HCT116 (cell line): ENCODE measurements around the gene KCNMB1. TPM values are rescaled to one million over a fixed set of nuclear protein-coding genes. Genes with fewer than 3 reads are reported as not detected.

ENCODE experiments used
- ATAC-seq: fragments of 200-7000 bp; cut with Tn5 transposase; 2 replicates; pipeline ENCODE4 v1.9.1; 2020; ENCODE audit warnings: mild to moderate bottlenecking, moderate library complexity
- BruUV-seq: library from RNA; stranded (reverse); fragments of 400-500 nt; replicated peaks from 2 replicates; lab custom pipeline; 2021; lab: Mats Ljungman, UMichigan
- CTCF ChIA-PET: fragments of 300-600 bp; sonication (Branson Sonifier 250); formaldehyde crosslinking; loops from one replicate; lab custom pipeline; 2021; ENCODE audit warnings: antibody characterized with exemption; lab: Charles Lee
- POLR2A ChIA-PET: fragments of 300-600, 350-600 bp; sonication (Branson Sonifier 250); formaldehyde crosslinking; loops from one replicate; lab custom pipeline; 2021; ENCODE audit warnings: antibody characterized with exemption; lab: Charles Lee
- RAD21 ChIA-PET, 2 experiments: fragments of 300-600 bp; sonication (Branson Sonifier 250); formaldehyde crosslinking; loops; one replicate each; lab custom pipeline; 2023; ENCODE audit warnings: low total read pairs in 2 of 2; ENCODE audit not compliant: uncharacterized antibody in 2 of 2, unreplicated experiment in 2 of 2, low non-redundant PET in 1 of 2; lab: Charles Lee
- DNase-seq: peaks from one replicate; pipeline ENCODE4 v3.0.0-alpha.2; 2010; ENCODE audit warnings: low read depth, low spot score
- H2AFZ ChIP-seq: fragments of 200-600 bp; shearing (Covaris generic), sonication (generic); 2 replicates; pipeline ENCODE4 v1.6.1; 2017; ENCODE audit warnings: low read depth, mixed run types, mixed read lengths, antibody characterized with exemption, low read length; ENCODE audit not compliant: poor library complexity, severe bottlenecking
- H3K27ac ChIP-seq: 2 replicates; pipeline ENCODE4 v1.5.1; 2012; ENCODE audit warnings: low read depth, low read length
- H3K27me3 ChIP-seq: fragments of 200-600 bp; sonication (generic); 2 replicates; pipeline ENCODE4 v1.6.1; 2016; ENCODE audit warnings: mixed run types, low read length, mixed read lengths; ENCODE audit not compliant: insufficient read depth
- H3K36me3 ChIP-seq, 2 experiments: fragments of 200-500 bp in 1 of 2; fragments of 200-600 bp in 1 of 2; sonication (Bioruptor generic) in 1 of 2; sonication (generic) in 1 of 2; 2 replicates each; pipeline versions ENCODE4 v1.5.1 to v1.6.1; 2014 to 2016; ENCODE audit warnings: low read length in 2 of 2, inconsistent platforms in 1 of 2, mixed read lengths in 1 of 2, mixed run types in 1 of 2; ENCODE audit not compliant: insufficient read depth in 2 of 2, control insufficient read depth in 1 of 2
- H3K4me1 ChIP-seq, 2 experiments: fragments of 200-600 bp in 1 of 2; sonication (generic) in 1 of 2; 2 replicates each; pipeline versions ENCODE4 v1.5.1 to v1.6.1; 2012 to 2017; ENCODE audit warnings: low read length in 2 of 2, inconsistent platforms in 1 of 2, mild to moderate bottlenecking in 1 of 2, mixed read lengths in 1 of 2, mixed run types in 1 of 2, moderate library complexity in 1 of 2; ENCODE audit not compliant: insufficient read depth in 2 of 2, control insufficient read depth in 1 of 2
- H3K4me2 ChIP-seq: fragments of 200-600 bp; sonication (generic); 2 replicates; pipeline ENCODE4 v1.6.1; 2017; ENCODE audit warnings: mixed run types, low read length, mixed read lengths
- H3K4me3 ChIP-seq, 2 experiments: fragments of 200-600 bp in 1 of 2; sonication (generic) in 1 of 2; replicated peaks in 1 of 2; 2 replicates each; pipeline ENCODE4 v1.5.1; 2011 to 2016; ENCODE audit warnings: low read length in 2 of 2, control low read depth in 1 of 2, low read depth in 1 of 2, mild to moderate bottlenecking in 1 of 2, mixed read lengths in 1 of 2, mixed run types in 1 of 2
- H3K79me2 ChIP-seq: fragments of 200-600 bp; sonication (generic); 2 replicates; pipeline ENCODE4 v1.6.1; 2017; ENCODE audit warnings: mild to moderate bottlenecking, mixed run types, low read length, moderate library complexity, mixed read lengths; ENCODE audit not compliant: insufficient read depth
- H3K9ac ChIP-seq: fragments of 200-600 bp; sonication (generic); 2 replicates; pipeline ENCODE4 v1.6.1; 2016; ENCODE audit warnings: low read length, mixed read lengths
- H3K9me2 ChIP-seq: fragments of 200-600 bp; sonication (generic), shearing (Covaris generic); 2 replicates; pipeline ENCODE4 v1.6.1; 2017; ENCODE audit warnings: mixed run types, mild to moderate bottlenecking, moderate library complexity; ENCODE audit not compliant: insufficient read depth
- H3K9me3 ChIP-seq, 2 experiments: fragments of 200-500 bp in 1 of 2; fragments of 200-600 bp in 1 of 2; sonication (Bioruptor generic) in 1 of 2; sonication (generic) in 1 of 2; 2 replicates each; pipeline ENCODE4 v1.6.1; 2014 to 2017; ENCODE audit warnings: low read length in 2 of 2, mixed read lengths in 2 of 2, inconsistent platforms in 1 of 2, low read depth in 1 of 2, mild to moderate bottlenecking in 1 of 2, mixed run types in 1 of 2, moderate library complexity in 1 of 2; ENCODE audit not compliant: control insufficient read depth in 1 of 2, insufficient read depth in 1 of 2
- H4K20me1 ChIP-seq: fragments of 200-600 bp; sonication (generic), shearing (Covaris generic); 2 replicates; pipeline ENCODE4 v1.6.1; 2017; ENCODE audit warnings: mixed run types, mild to moderate bottlenecking, moderate library complexity; ENCODE audit not compliant: insufficient read depth
- CBX3 ChIP-seq: IDR thresholded peaks from 2 replicates; pipeline ENCODE4 v1.6.1; 2012; ENCODE audit warnings: low read depth
- CEBPB ChIP-seq: IDR thresholded peaks from 2 replicates; pipeline ENCODE4 v1.6.1; 2012; ENCODE audit warnings: low read depth
- EZH2phosphoT487 ChIP-seq: fragments of 200-600 bp; IDR thresholded peaks from 2 replicates; pipeline ENCODE4 v1.6.1; 2018; ENCODE audit warnings: antibody characterized with exemption, borderline replicate concordance
- RAD21 ChIP-seq: IDR thresholded peaks from 2 replicates; pipeline ENCODE4 v1.6.1; 2012; ENCODE audit warnings: low read depth, mild to moderate bottlenecking
- TCF7L2 ChIP-seq: IDR thresholded peaks from 2 replicates; pipeline ENCODE4 v1.7.0; 2011; ENCODE audit warnings: borderline replicate concordance, inconsistent platforms; ENCODE audit not compliant: insufficient read depth, insufficient read length; ENCODE audit errors: extremely low read depth
- intact Hi-C: fragments of 100-400 bp; cut with micrococcal nuclease; formaldehyde crosslinking; loops from 2 replicates; pipeline ENCODE4 v1.10.0; 2022
- total RNA-seq: library from RNA; stranded (reverse); gene quantifications from one replicate; pipeline ENCODE4 v1.2.1, GENCODE V29; 2021; ENCODE audit not compliant: unreplicated experiment
- TF ChIP-seq, protein P1 (sequence below): IDR thresholded peaks from 2 replicates; pipeline ENCODE4 v1.6.1; 2012
- TF ChIP-seq, protein P2 (sequence below): IDR thresholded peaks from 2 replicates; pipeline ENCODE4 v1.6.1; 2012; ENCODE audit warnings: low read depth

The KCNMB1 gene
- total RNA-seq, 1 experiment from 2014 or later: not detected

DNA sequence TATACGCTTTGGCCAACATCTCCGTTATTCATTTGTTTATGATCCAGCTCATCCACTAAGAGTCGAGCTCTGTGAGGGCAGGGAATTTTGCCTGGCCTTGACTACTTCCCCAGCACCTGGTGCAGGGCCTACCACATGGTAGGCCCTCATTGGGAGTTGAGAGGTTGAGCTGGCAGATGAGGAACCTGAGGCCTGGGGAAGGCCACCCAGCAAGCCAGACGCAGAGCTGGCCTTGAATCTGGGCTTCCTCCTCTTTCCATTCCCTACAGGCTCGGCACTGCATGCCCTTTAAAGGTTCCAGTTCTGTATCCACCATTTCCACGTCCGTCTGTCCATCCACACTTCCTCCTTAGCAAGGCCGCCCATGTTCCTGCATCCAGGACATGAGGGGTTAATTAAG, 24.2 kb downstream of the KCNMB1 start:
- intact Hi-C loops: no loop called here
- ChIA-PET POLR2A (no interaction called here), CTCF (no interaction called here), RAD21 (no interaction called here)
- H3K9me3 ChIP-seq: no peaks in the 10 kb centered on the region
- no peak for DNase-seq
- no peak overlapping the region for H3K4me3 ChIP-seq
- TF ChIP-seq CEBPB (no peak), RAD21 (no peak), CBX3 (no peak), EZH2phosphoT487 (no peak), TCF7L2 (no peak)
- TF ChIP-seq, protein P1, sequence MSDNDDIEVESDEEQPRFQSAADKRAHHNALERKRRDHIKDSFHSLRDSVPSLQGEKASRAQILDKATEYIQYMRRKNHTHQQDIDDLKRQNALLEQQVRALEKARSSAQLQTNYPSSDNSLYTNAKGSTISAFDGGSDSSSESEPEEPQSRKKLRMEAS: no peak
- TF ChIP-seq, protein P2, sequence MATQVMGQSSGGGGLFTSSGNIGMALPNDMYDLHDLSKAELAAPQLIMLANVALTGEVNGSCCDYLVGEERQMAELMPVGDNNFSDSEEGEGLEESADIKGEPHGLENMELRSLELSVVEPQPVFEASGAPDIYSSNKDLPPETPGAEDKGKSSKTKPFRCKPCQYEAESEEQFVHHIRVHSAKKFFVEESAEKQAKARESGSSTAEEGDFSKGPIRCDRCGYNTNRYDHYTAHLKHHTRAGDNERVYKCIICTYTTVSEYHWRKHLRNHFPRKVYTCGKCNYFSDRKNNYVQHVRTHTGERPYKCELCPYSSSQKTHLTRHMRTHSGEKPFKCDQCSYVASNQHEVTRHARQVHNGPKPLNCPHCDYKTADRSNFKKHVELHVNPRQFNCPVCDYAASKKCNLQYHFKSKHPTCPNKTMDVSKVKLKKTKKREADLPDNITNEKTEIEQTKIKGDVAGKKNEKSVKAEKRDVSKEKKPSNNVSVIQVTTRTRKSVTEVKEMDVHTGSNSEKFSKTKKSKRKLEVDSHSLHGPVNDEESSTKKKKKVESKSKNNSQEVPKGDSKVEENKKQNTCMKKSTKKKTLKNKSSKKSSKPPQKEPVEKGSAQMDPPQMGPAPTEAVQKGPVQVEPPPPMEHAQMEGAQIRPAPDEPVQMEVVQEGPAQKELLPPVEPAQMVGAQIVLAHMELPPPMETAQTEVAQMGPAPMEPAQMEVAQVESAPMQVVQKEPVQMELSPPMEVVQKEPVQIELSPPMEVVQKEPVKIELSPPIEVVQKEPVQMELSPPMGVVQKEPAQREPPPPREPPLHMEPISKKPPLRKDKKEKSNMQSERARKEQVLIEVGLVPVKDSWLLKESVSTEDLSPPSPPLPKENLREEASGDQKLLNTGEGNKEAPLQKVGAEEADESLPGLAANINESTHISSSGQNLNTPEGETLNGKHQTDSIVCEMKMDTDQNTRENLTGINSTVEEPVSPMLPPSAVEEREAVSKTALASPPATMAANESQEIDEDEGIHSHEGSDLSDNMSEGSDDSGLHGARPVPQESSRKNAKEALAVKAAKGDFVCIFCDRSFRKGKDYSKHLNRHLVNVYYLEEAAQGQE: no peak
- peaks cover 18% of the 10 kb centered on the region for H3K27me3 ChIP-seq
- H3K27ac ChIP-seq: no peak overlapping the region
- H3K4me1 ChIP-seq: no peaks in the 10 kb centered on the region
- no peaks in the 10 kb centered on the region for H3K9me2 ChIP-seq
- H3K36me3 ChIP-seq: no peaks in the 10 kb centered on the region
- H3K79me2 ChIP-seq: no peaks in the 10 kb centered on the region
- no peaks in the 10 kb centered on the region for H4K20me1 ChIP-seq
- no peak for ATAC-seq
- no peak overlapping the region for H3K9ac ChIP-seq
- H3K4me2 ChIP-seq: no peak overlapping the region
- BruUV-seq: no TSS peak
- H2AFZ ChIP-seq: no peak overlapping the region
